Nephron progenitor cell (in vitro differentiated cells): ENCODE results near the gene PNPLA3.

ENCODE experiments used
- DNase-seq: peaks from one replicate; pipeline ENCODE4 v3.0.0; 2021
- H3K27ac Mint-ChIP-seq: 2 replicates; pipeline ENCODE4 v1.8.0; 2021; ENCODE audit warnings: mild to moderate bottlenecking, moderate library complexity, mixed read lengths
- H3K27me3 Mint-ChIP-seq: 2 replicates; pipeline ENCODE4 v1.8.0; 2021; ENCODE audit warnings: mild to moderate bottlenecking, low read depth, mixed read lengths; ENCODE audit not compliant: poor library complexity
- H3K36me3 Mint-ChIP-seq: 2 replicates; pipeline ENCODE4 v1.8.0; 2021; ENCODE audit warnings: low read depth, mixed read lengths
- H3K4me1 Mint-ChIP-seq: 2 replicates; pipeline ENCODE4 v1.8.0; 2021; ENCODE audit warnings: mixed read lengths
- H3K4me3 Mint-ChIP-seq: 2 replicates; pipeline ENCODE4 v1.8.0; 2021; ENCODE audit warnings: mild to moderate bottlenecking, moderate library complexity, mixed read lengths
- H3K9me3 Mint-ChIP-seq: 2 replicates; pipeline ENCODE4 v1.8.0; 2021; ENCODE audit warnings: mild to moderate bottlenecking, moderate library complexity, mixed read lengths
- CTCF ChIP-seq: fragments of 200-600 bp; sonication (generic); IDR thresholded peaks from 2 replicates; pipeline ENCODE4 v1.5.0; 2021; ENCODE audit warnings: antibody characterized with exemption

The PNPLA3 gene

GRCh38 chr22:43923631-43924464 lies at the start of gene PNPLA3:
TSS of gene PNPLA3 (plus strand) at chr22:43923805. CDS start at chr22:43923912, 107 bp downstream.
- H3K36me3 Mint-ChIP-seq, result peaks cover 13% of the 10 kb centered on the region

GRCh38 chr22:43876866-43877509 lies 46.6 kb upstream of the PNPLA3 start:
- Mint-ChIP-seq H3K4me1 (no peaks in the 10 kb centered on the region), H3K9me3 (peaks cover 2% of the 10 kb centered on the region), H3K36me3 (no peaks in the 10 kb centered on the region), H3K27ac (no peak overlapping the region), H3K4me3 (no peak overlapping the region), H3K27me3 (peaks cover 43% of the 10 kb centered on the region)
- TF ChIP-seq CTCF, result no peak
- DNase-seq, result no peak

More at GRCh38 chr22:43923631-43924464, at the start of gene PNPLA3:
- Mint-ChIP-seq H3K4me1 (peaks cover 23% of the 10 kb centered on the region), H3K4me3 (peak within 1 kb of the TSS; percentile 87), H3K27ac (no peak within 1 kb of the TSS), H3K9me3 (no peaks in the 10 kb centered on the region), H3K27me3 (peaks cover 17% of the 10 kb centered on the region)
- DNase-seq, result peak; percentile 98
- TF ChIP-seq CTCF, result peak; percentile 15

GRCh38 chr22:43878079-43878795 lies 45.4 kb upstream of the PNPLA3 start:
- no peak for TF ChIP-seq CTCF
- Mint-ChIP-seq H3K4me1 (no peaks in the 10 kb centered on the region), H3K9me3 (no peaks in the 10 kb centered on the region), H3K4me3 (no peak overlapping the region), H3K27me3 (peaks cover 36% of the 10 kb centered on the region), H3K27ac (no peak overlapping the region), H3K36me3 (no peaks in the 10 kb centered on the region)
- no peak for DNase-seq

- no peaks in the 10 kb centered on the region for H3K4me1 Mint-ChIP-seq
- no peak overlapping the region for H3K4me3 Mint-ChIP-seq
- H3K27ac Mint-ChIP-seq, result no peak overlapping the region
Measured at GRCh38 chr22:43878831-43879550, 44.6 kb upstream of the PNPLA3 start.

More at GRCh38 chr22:43878831-43879550, 44.6 kb upstream of the PNPLA3 start:
- Mint-ChIP-seq H3K9me3 (no peaks in the 10 kb centered on the region), H3K27me3 (peaks cover 33% of the 10 kb centered on the region), H3K36me3 (no peaks in the 10 kb centered on the region)
- no peak for DNase-seq
- TF ChIP-seq CTCF, result no peak
